ENCODE results near the gene LRRC71. TPM values are rescaled to one million over a fixed set of nuclear protein-coding genes. Genes with fewer than 3 reads are reported as not detected.

LRRC71 gene
- total and polyA plus RNA-seq, 2 of the 8 experiments (the other 6 are each of a cell fraction or from before 2014, with no cell fraction given): 0.05 TPM; not detected in 1

GRCh38 chr1:156895927-156896326, 24.5 kb upstream of the LRRC71 start (continued):
- TF ChIP-seq EZH2 (IDR thresholded peaks at IDR 0.05; ENCODE audit: low read depth, low read length, severe bottlenecking): no peak
- no peak for TF ChIP-seq EP300 (IDR thresholded peaks at IDR 0.05; ENCODE audit: borderline replicate concordance in 1 of 2, low read depth in 2 of 2, low read length in 2 of 2)
- TF ChIP-seq NRF1 (IDR thresholded peaks at IDR 0.05; ENCODE audit: low read depth, low read length): no peak
- no peak for TF ChIP-seq TAF1 (IDR thresholded peaks at IDR 0.05; ENCODE audit: low read depth, low read length)
